Measurements from ENCODE around the gene TBC1D21.

The TBC1D21 gene

DNA sequence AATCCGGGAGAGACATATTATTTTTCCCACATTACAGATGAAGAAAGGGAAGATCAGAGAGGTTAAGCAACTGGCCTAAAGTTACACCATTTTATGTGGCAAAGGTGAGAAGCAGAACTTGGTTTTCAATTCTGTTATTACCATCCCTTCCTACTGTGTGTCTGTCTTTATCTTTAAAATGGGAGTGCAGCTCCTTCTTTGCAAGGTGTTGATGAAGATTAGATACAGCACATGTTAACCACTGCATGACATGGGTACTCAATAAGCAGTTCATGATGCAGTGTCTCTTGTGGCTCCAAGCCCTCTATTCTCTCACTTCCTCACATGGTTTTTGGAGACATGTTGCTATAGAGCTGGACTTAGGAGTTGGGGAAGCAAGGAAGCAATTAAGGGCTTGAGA is 23.1 kb upstream of the TBC1D21 start:
- H3K27ac ChIP-seq = no peak overlapping the region
- TF ChIP-seq CTCF (conservative IDR thresholded peaks at IDR 0.05) = no peak
- no peak for TF ChIP-seq ZFX (IDR thresholded peaks at IDR 0.05)

GRCh38 chr15:73851689-73852088 is 21.7 kb upstream of the TBC1D21 start:
- TF ChIP-seq ZFX (IDR thresholded peaks at IDR 0.05) (no peak), CTCF (conservative IDR thresholded peaks at IDR 0.05) (no peak)
- H3K27ac ChIP-seq = no peak overlapping the region

GRCh38 chr15:73852507-73852906 is 20.9 kb upstream of the TBC1D21 start:
- no peak overlapping the region for H3K27ac ChIP-seq
- TF ChIP-seq ZFX (IDR thresholded peaks at IDR 0.05) = no peak

DNA sequence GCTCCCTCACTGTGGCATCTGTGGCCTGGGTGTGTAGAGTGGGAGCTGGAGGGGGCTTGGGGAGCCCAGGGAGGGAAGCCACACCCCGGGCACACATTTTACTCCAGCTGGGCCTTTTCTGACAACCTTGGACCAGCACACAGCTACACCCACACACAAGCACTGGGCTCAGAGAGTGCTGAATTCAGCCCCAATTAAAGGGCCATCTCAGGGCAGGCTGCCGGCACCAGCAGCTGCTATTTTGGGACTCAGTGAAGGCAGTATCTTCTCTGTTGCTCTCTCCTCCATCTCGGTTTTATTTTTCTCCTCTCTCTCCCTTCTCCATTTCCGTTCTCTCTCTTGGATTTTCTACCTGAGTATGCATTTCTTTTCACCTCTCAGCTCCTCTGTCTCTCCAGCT is 19.1 kb upstream of the TBC1D21 start:
- TF ChIP-seq CTCF (conservative IDR thresholded peaks at IDR 0.05) (no peak), ZFX (IDR thresholded peaks at IDR 0.05) (no peak)
- H3K27ac ChIP-seq = no peak overlapping the region

DNA sequence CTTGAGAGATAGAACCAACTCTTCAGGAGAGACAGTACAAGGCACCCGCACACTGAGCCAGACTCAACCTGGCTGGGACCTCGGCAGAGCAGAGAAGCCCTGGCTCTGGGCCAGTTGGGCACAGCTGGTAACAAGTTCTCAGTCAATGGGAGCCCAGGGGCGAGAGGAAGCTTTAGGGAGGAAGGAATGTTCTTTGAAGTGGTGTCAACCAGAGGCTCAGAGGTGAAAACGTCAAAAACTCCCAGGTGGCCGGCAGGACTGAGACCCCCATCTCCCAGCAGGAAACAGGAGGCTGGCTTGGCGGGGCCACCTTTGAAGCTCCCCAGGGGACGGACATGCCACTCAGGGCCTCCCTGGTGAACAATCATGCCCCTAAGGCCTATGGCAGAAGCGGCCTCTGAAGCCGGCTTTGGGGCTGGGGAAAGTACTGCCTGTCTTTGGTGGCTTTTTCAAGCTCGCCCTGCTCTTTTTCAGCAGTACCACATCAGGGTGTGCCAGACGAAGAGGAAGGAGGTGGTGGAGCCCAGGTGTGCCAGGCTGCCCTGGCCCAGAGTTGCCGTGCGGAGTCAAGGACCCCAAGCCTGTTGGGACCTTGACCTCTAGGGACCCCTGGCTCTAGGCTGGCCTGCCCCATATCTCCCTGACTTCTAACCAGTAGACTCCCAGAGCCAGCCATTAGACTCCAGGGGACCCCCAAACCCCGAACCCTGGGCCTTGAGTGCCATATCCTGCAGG is 16.7 kb upstream of the TBC1D21 start:
- TF ChIP-seq ZFX (IDR thresholded peaks at IDR 0.05) (no peak), CTCF (conservative IDR thresholded peaks at IDR 0.05) (no peak)
- H3K27ac ChIP-seq = no peak overlapping the region

- TF ChIP-seq ZFX (IDR thresholded peaks at IDR 0.05) (no peak), CTCF (conservative IDR thresholded peaks at IDR 0.05) (no peak)
- H3K27ac ChIP-seq = no peak overlapping the region
Observed at GRCh38 chr15:73857193-73857920, 16.0 kb upstream of the TBC1D21 start.

- TF ChIP-seq CTCF (conservative IDR thresholded peaks at IDR 0.05) (no peak), ZFX (IDR thresholded peaks at IDR 0.05) (no peak)
- no peak overlapping the region for H3K27ac ChIP-seq
Observed at GRCh38 chr15:73858062-73858461, 15.3 kb upstream of the TBC1D21 start.

Data from C4-2B (cell line).